Tongue (tissue), 2 donors: ENCODE data around the gene HSCB. TPM values are rescaled to one million over a fixed set of nuclear protein-coding genes. Genes with fewer than 3 reads are reported as not detected.
"Not testable (repeated sequence)": the region's sequence is repeated elsewhere in the genome, so short reads cannot be mapped to it uniquely, and the experiment has no call there.

ENCODE experiments used
- DNase-seq: peaks from one replicate; pipeline ENCODE4 v3.0.0-alpha.2; 2015
- total RNA-seq: library from RNA; depleted of rRNA; stranded (reverse); fragments of >200 nt; gene quantifications from one replicate; pipeline ENCODE4 v1.2.3, GENCODE V29; 2014

Gene HSCB
- total RNA-seq, 1 donor from 2014 or later = 13.2 TPM

DNA sequence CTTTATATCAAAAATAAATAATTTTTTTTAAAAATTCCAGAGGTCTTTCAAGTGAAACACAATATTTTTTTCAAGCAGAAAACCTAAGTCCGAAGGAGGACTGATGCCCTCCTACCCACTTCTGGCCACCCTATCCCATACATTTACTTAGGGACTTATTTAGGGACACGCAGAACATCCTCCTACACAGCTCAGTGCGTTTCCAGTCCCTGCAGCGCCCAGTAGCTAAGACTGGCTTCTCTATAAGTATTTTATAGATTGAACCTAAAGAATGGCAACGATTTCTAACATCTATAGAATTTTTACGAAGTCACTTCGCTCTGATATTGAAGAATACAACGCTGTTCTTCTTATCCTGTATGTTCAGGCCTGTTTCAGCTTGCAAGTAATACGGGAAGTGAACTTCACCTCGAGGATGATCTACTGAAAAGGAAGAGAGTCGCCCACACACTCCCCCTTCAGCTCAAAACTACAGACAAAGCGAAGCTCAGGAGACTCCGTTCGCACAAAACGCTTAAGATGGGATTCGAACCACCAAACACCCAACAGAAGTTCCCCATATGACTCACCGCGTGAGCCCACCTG, 547 bp upstream of the HSCB start:
- no peak for DNase-seq

DNA sequence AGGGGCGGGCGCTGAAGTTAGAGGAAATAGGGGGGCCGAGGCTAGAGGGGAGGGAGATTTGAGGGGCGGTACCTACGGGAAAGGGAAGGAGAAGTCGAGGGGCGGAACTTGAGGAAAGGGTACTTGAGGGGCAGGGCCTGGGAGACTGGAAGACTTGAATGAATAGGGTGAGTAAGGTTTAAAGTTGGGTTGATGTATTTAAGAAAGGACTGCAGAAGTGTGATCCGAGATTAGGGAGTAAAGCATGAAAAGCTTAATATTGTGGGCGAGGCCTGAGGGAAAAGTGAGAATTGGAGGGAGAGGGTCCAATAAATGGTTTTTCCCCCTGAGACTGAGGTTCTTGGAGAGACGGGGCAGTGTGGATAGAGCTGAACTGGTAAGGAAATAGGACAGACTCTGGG, 723 bp downstream of the HSCB start:
- DNase-seq = no peak

DNA sequence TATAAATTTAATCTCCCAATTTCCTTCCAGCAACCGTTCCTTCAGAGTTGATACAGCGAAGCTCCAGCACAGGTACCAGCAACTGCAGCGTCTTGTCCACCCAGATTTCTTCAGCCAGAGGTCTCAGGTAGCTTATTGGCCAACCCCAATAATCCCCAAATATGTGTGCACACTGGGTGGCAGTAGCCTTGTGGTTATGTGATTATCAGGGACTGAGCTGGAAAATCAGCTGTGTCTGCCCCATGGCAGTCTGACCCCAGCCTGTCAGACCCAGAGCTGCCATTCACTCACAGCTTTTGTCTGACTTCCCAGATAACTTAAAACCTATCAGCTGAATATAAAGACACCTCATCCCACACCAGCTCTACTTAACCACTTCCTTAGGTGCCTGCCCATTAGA, 2.0 kb downstream of the HSCB start:
- DNase-seq = no peak

DNA sequence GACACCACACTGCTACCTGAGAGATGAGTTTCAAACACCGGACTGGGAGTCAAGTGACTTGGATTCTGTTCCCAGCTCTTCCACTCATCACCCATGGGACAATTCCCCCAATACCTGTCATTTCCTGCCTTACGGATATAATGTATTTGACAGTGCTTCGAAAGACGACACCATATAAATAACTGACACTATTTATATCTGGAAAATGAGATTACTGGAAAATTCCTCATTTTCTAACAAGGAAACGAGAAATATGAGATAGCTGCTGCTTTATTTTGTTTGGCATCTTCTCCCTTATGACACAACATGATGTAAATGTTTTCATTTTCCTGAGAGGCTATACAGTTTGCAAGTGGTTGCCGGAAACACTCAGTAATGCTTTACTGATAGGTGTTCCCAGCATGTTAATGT, 8.6 kb downstream of the HSCB start:
- DNase-seq = peak; percentile 72

DNA sequence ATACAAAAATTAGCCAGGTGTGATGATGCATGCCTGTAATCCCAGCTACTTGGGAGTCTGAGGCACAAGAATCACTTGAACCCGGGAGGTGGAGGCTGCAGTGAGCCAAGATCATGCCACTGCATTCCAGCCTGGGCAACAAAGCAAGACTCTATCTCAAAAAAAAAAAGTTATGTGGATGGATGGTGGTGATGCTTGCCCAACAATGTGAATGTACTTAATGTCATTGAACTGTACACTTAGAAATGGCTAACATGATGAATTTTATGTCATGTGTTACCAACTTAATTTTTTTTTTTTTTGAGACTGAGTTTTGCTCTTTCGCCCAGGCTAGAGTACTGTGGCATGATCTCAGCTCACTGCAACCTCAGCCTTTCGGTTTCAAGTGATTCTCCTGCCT, 12.7 kb downstream of the HSCB start:
- not testable (repeated sequence) for DNase-seq

DNA sequence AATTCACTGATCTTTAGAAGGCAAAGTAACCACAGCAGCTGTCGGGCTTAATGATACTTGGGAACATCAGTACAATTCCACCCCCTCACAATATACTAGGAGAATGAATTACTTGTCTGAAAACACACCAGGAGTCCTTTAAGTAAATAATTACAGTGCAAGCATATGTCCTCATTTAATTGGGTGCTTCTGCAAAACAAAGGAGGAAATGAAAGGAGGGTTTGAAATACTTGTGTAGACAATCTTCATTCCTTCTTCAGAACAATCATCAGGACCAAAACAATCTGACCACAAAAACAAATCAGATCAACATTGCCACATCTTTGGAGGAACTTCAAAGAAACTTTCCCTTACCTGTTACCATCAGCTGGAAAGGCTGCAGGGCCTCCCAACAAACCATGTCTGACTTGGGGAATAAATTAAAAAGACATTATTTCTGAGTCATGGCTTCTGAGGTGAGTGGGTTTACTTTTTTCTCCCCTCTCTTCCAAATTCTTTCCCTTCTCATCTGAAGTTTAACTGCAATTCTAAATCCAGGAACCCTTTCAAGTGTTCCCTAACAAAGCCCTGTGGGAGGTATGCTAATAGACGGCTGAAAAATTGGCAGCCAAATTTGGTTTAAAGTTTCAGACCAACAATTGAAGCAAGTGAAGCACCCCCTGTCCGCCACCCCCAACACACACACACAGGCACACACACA, 18.2 kb downstream of the HSCB start:
- DNase-seq = peak; percentile 18

DNA sequence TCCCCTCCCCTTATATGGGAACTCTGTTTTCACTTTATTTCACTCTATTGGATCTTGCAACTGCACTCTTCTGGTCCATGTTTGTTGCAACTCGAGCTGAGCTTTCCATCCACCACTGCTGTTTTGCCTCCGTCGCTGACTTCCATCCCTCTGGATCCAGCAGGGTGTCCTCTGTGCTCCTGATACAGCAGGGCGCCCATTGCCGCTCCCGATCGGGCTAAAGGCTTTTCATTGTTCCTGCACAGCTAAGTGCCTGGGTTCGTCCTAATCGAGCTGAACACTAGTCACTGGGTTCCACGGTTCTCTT, 19.6 kb downstream of the HSCB start:
- no peak for DNase-seq

DNA sequence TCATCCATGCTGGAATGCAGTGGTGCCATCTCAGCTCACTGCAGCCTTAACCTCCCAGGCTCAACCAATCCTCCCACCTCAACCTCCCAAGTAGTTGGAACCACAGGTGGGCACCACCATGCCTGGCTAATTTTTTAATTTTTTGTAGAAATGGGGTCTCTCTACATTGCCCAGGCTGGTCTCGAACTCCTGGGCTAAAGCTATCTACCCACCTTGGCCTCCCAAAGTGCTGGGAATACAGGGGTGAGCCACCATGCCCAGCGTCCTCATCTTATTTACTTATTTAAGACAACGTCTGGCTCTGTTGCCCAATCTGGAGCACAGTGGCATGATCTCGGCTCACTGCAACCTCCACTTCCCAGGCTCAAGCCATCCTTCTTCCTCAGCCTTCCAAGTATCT, 20.2 kb downstream of the HSCB start:
- DNase-seq = not testable (repeated sequence)

DNA sequence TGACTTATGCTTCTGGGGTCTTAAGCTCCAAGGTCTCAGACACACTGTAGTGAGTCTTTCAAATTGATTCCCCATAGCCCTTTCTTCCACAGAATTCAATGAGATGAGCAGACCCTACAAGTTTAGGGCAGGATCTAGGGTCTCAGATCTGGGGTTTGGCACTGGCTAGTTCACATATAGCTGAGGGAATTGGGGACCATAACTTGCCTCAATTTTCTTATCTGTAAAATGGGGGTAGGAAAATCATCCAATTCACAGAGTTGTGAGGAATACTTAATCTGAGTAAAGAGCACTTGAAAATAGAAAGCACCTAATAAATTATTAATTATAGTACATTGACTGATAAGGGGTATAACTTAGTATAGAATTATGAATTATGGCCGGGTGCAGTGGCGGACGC, 24.8 kb downstream of the HSCB start:
- DNase-seq = no peak

DNA sequence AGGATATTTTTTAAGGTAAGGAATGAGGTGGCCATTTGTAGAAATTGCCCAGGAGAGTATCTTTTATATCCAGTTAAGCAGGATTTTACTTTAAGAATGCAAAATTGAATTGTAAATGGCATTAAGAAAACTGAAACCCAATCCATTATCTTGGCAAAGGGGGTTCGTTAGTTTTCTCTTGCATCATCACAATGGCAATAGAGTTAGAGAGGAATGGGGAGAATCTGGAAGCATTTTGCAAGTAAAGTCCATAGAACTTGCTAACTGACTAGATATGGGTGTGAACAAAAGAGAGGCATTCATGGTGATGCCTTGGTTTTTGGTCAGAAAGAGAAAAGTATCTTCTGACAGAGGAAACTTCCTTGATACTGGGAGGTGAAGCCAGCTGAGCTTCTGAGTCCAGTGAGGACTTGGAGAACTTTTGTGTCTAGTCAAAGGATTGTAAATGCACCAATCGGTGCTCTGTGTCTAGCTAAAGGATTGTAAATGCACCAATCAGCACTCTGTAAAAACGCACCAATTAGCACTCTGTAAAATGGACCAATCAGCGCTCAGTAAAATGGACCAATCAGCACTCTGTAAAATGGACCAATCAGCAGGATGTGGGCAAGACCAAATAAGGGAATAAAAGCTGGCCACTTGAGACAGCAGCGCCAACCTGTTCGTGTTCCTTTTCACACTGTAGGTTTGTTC, 27.0 kb downstream of the HSCB start:
- DNase-seq = no peak

DNA sequence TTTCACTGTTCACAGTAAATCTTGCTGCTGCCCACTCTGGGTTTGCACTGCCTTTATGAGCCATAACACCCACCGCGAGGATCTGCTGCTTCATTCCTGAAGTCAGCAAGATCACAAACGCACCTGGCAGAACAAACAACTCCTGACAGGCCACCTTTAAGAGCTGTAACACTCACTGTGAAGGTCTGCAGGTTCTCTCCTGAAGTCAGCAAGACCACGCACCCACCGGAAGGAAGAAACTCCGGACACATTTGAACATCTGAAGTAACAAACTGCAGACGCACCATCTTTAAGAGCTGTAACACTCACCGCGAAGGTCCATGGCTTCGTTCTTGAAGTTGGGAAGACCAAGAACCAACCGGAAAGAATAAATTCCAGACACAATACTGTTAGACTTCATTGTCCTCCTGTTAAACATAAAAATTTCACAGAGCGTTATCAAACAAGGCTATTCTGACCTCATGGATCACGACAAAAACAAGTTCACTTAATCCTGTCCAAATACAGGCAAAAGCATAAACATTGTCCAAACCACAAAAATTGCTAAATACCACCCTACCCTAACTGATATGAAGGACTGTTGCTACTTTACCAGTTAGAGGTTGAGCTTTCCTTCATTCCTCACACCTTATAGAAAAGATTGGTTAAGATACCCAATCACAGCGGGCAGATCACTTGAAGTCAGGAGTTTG, 27.7 kb downstream of the HSCB start:
- no peak for DNase-seq

DNA sequence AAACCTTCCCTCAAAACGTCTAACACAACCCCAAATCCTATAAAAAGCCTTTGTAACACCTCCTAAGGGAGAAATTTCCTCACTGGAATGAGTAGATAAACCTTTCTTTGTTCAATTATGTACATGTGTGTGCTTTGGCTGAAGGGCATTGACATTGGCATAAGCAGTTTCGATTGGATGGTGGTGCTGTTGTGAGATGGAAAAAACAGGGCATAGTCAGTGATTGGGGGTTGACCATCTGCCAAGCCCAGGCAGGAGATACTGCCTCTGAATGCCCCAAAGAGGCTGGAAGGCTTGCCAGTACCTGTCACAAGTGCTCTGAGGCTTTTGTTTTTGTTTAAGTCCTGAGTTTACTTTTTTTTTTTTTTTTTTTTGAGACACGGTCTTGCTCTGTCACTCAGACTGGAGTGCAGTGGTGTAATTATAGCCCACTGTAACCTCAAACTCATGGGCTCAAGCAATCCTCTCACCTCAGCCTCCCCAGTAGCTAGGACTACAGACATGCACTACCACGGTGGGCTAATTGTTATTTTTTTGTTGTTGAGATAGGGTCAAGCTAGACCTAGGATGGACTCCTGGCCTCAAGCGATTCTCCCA, 29.5 kb downstream of the HSCB start:
- peak; percentile 23 for DNase-seq

DNA sequence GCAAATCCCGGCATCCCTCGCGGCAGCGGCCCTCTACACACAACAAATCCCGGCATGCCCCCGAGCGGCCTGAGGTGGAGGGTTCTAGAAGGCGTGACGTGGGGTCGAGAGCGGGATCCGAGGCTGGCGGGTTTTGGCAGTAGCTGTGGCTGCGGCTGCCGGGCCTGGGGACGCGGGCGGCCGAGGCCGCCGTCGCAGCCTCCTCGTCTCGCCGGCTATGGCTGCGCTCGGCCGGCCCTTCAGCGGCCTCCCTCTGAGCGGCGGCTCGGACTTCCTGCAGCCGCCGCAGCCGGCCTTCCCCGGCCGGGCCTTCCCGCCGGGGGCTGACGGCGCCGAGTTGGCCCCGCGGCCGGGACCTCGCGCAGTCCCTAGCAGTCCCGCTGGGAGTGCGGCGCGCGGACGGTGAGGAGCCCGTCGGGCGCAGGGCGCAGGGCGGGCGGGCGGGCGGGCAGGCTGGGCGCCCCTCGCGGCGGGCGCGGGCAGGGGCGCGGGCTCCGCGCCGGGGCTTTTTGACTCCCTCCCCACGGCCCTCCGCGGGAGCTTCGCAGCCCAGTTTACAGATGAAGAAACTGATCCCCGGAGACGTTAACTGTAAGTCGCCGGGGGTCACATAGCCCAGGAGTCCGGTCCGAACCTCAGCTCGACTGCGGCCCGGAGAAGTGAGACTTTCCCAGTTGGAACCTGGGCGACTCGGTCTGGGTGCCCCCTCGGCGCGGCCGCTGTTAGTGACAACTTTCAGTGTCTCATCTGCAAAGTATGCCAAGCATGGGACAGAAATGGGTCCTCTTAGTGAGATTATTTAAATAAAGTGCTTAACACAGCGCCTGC, 31.0 kb downstream of the HSCB start, which contains the start of gene CCDC117:
CCDC117 (plus strand) TSS at position 63 of the 828 bp plus-strand sequence; CDS start at position 218, 155 bp downstream.
- peak; percentile 98 for DNase-seq

DNA sequence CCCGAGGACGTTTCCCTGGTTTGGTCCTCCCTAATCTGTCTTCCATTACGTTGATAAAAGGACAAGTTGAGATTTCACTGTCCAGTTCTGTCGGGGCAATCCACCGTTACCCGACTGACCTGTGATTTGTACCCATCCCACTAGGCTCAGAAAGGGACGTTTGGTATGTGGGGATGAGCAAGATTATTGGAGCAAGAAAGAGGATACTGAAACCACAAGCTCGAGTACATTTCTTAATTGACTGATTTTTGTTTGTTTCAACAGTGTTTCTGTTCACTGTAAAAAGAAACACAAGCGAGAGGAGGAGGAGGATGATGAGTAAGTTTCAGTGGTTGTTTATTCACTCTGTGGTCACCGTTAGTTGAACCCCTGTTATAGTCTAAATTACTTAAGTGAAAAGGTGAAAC, 31.6 kb downstream of the HSCB start:
- DNase-seq = no peak

DNA sequence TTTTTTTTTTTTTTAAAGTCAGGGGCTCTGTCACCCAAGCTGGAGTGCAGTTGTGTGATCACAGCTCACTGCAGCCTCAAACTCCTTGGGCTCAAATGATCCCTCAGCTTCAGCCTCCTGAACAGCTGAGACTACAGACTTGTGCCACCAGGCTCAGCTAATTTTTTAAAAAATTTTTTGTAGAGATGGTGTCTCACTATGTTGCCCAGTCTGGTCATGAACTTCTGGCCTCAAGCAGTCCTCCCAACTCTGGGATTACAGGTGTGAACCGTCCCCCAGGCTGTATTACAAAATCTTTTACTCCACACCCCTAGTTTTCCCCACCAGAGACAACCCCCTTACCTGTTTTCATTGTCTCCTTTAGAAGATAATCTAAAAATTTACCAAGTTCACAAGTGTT, 32.5 kb downstream of the HSCB start:
- no peak for DNase-seq

DNA sequence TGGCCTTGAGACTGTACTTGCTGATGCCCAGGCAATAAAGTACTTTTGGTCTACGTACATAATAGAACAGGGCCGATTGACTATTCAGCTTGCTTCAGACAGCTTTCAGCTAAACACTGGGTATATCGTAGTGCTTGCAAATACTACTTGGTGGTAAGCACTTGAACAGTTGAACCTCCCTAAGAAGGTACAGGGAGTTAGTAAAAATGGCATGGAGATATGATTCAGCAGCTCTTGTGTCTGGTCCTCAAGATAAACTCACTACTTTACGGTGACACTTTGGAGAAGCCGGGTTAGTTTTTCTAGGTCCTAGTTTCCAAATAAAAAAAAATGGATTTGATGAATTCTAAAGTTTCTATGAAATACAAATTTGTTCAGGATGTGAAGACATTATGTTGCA, 38.0 kb downstream of the HSCB start:
- DNase-seq = no peak

DNA sequence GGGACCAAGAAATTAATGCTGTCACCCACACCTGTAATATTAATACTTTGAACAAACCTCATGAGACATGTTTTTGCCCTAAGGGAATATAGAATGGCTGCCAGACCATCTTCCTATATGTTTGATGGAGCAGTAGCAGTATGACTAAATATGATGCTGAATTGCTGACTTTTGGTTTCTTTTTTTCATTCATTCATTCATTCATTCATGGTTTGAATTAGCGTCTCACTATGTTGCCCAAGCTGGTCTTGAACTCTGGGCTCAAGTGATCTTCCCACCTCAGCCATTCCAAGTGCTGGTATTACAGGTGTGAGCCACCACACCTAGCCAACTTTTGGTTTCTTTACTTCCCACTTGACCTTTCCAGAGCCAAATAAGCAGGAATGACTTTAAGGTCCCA, 38.5 kb downstream of the HSCB start:
- no peak for DNase-seq

DNA sequence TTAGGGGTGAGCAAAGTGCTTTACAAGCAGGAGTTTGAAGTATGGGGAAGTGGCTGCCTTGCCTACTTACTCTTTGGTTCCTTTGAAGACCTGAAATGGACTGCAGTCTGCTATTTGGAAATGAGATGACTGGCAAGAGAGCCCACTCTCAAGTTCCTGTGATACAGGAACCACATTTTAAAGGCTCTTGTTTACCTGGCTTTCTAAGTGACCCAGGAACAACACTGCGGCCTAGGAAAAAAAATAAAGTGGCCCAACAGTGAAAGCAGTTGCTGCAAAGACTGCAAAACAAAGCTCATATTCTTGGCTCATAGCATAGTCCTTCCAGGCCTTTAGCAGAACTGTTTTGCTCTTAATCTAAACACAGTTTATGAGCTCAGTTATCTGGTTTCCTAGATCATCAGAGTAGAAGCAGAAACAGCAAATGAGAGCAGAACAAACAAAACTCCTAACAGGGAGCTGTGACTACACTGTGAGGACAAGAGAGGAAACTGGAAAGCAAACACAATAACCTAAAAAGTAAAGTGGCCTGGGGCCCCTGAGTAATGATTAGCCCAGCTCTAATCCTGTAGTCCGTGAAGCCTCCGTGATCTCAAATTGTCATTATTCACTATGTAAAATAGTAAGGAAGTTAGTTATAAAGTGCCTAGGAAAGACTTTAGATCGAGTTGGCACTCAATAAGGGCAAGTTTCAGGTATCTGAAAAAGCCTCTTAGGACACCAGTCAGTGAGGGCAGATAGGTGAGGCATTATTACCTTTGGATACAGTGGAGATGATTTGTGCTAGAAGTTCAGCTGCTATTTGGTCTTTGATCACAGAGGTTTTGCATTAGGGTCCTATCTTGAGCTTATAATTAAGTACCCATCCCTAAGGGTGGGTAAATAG, 42.2 kb downstream of the HSCB start:
- DNase-seq = no peak

DNA sequence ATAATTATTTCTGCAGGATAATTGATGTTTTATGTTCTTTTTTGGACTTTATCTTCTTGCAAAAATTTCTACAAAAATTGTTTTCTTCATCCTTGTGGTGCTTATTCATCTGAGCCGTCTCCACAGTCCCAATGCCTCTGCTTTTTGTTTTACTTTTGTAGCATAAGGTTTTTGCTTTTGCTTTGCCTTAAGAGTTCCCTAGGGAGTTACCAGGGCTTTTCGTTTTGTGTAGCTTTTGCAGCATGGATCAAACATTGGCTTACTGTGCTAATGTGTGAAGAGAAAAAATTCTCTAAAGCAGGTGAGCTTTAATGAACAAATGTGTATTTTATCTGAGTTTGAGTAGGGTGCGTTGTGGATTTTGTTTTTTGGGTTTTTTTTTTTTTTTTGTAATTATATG, 46.8 kb downstream of the HSCB start:
- DNase-seq = no peak

DNA sequence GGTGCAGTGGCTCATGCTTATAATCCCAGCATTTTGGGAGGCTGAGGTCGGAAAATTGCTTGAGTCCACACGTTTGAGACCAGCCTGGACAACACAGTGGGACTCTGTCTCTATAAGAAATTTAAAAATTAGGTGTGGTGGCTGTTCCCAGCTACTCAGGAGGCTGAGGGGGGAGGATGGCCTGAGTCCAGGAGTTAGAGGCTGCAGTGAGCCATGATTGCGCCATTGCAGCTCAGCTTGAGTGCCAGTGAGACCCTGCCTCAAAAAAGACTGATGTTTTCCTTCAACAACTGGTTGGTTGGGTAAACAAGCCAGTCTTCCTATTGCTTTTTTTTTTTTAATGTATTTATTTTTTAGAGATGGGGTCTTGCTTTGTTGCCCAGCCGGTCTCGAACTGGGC, 49.3 kb downstream of the HSCB start:
- no peak for DNase-seq
